GM06990 (cell line): ENCODE measurements around the gene ATF3.

Source experiments
- DNase-seq: peaks from one replicate; pipeline ENCODE4 v3.0.0-alpha.2; 2011; ENCODE audit not compliant: insufficient read length; ENCODE audit errors: extremely low read depth
- H3K27me3 ChIP-seq: replicated peaks from 2 replicates; pipeline ENCODE4 v1.6.0; 2011; ENCODE audit warnings: low read length; ENCODE audit not compliant: control insufficient read depth, insufficient read depth
- H3K36me3 ChIP-seq: 2 replicates; pipeline ENCODE4 v1.5.1; 2011; ENCODE audit warnings: low read length; ENCODE audit not compliant: control insufficient read depth, insufficient read depth
- H3K4me3 ChIP-seq: replicated peaks from 2 replicates; pipeline ENCODE4 v1.5.1; 2011; ENCODE audit warnings: low read depth, mild to moderate bottlenecking, control low read depth, low read length
- CTCF ChIP-seq: IDR thresholded peaks from 2 replicates; pipeline ENCODE4 v1.5.1; 2011; ENCODE audit warnings: low read length, control low read depth, mild to moderate bottlenecking, inconsistent platforms; ENCODE audit not compliant: insufficient read depth, poor library complexity, severe bottlenecking

ATF3 gene

GRCh38 chr1:212628813-212629415, 20.4 kb downstream of the ATF3 start:
- no peak for DNase-seq
- H3K27me3 ChIP-seq: no peaks in the 10 kb centered on the region
- no peaks in the 10 kb centered on the region for H3K36me3 ChIP-seq
- TF ChIP-seq CTCF: no peak
- H3K4me3 ChIP-seq: no peak overlapping the region

GRCh38 chr1:212629450-212630157, 21.0 kb downstream of the ATF3 start:
- Histone ChIP-seq H3K4me3 (no peak overlapping the region), H3K36me3 (no peaks in the 10 kb centered on the region), H3K27me3 (no peaks in the 10 kb centered on the region)
- TF ChIP-seq CTCF: no peak
- DNase-seq: no peak

- peak; percentile 45 for DNase-seq
- H3K27me3 ChIP-seq: no peaks in the 10 kb centered on the region
- no peak overlapping the region for H3K4me3 ChIP-seq
- TF ChIP-seq CTCF: peak; percentile 93
- H3K36me3 ChIP-seq: no peaks in the 10 kb centered on the region
These were observed 21.8 kb downstream of the ATF3 start for GRCh38 chr1:212630158-212630900.

GRCh38 chr1:212633161-212633560, 24.6 kb downstream of the ATF3 start:
- Histone ChIP-seq H3K36me3 (no peaks in the 10 kb centered on the region), H3K27me3 (no peaks in the 10 kb centered on the region), H3K4me3 (no peak overlapping the region)
- no peak for DNase-seq
- TF ChIP-seq CTCF: no peak

- no peaks in the 10 kb centered on the region for H3K36me3 ChIP-seq
- no peak for TF ChIP-seq CTCF
- no peak overlapping the region for H3K4me3 ChIP-seq
- no peaks in the 10 kb centered on the region for H3K27me3 ChIP-seq
- no peak for DNase-seq
These were observed 25.7 kb downstream of the ATF3 start for GRCh38 chr1:212634252-212634651.
